GM12891 (cell line): Measurements from ENCODE around the gene SDCCAG8.

Source experiments
- DNase-seq: peaks from one replicate; pipeline ENCODE4 v3.0.0; 2011; ENCODE audit warnings: low spot score; ENCODE audit not compliant: insufficient read length
- FAIRE-seq: peaks from 2 replicates; lab custom pipeline; 2011; peaks lifted over from hg19 to GRCh38; lab: Jason Lieb, UNC
- PAX5 ChIP-seq: IDR thresholded peaks from 2 replicates; pipeline ENCODE4 v1.6.1; 2011; ENCODE audit warnings: low read length, moderate library complexity, mild to moderate bottlenecking; ENCODE audit not compliant: insufficient read depth, severe bottlenecking
- POLR2A ChIP-seq: IDR thresholded peaks from 2 replicates; pipeline ENCODE4 v1.6.1; 2011; ENCODE audit warnings: low read depth, low read length, control low read depth
- POLR2AphosphoS5 ChIP-seq: IDR thresholded peaks from 2 replicates; pipeline ENCODE4 v1.6.1; 2011; ENCODE audit warnings: low read depth, low read length, control low read depth
- POU2F2 ChIP-seq: IDR thresholded peaks from 2 replicates; pipeline ENCODE4 v1.6.1; 2011; ENCODE audit warnings: low read depth, mild to moderate bottlenecking, control low read depth, low read length, moderate library complexity
- SPI1 ChIP-seq: IDR thresholded peaks from 2 replicates; pipeline ENCODE4 v1.6.1; 2011; ENCODE audit warnings: low read depth, low read length, control low read depth
- TAF1 ChIP-seq: IDR thresholded peaks from 2 replicates; pipeline ENCODE4 v1.6.1; 2011; ENCODE audit warnings: low read depth, low read length, control low read depth

The SDCCAG8 gene

GRCh38 chr1:243539636-243540035 lies 283.8 kb downstream of the SDCCAG8 start:
- no peak for FAIRE-seq
- DNase-seq = no peak
- TF ChIP-seq POLR2A (no peak), POU2F2 (no peak), SPI1 (no peak), POLR2AphosphoS5 (no peak), PAX5 (no peak), TAF1 (no peak)

- no peak for FAIRE-seq
- TF ChIP-seq TAF1 (no peak), PAX5 (no peak), POU2F2 (no peak), POLR2A (no peak), SPI1 (no peak), POLR2AphosphoS5 (no peak)
Measured at GRCh38 chr1:243542739-243543415, 287.0 kb downstream of the SDCCAG8 start.

GRCh38 chr1:243543501-243543900 lies 287.7 kb downstream of the SDCCAG8 start:
- no peak for FAIRE-seq
- TF ChIP-seq POLR2AphosphoS5 = no peak
- no peak for TF ChIP-seq POLR2A
- no peak for TF ChIP-seq POU2F2
- no peak for TF ChIP-seq SPI1
- no peak for TF ChIP-seq PAX5
- no peak for TF ChIP-seq TAF1
- DNase-seq = no peak

More at GRCh38 chr1:243542739-243543415, 287.0 kb downstream of the SDCCAG8 start:
- no peak for DNase-seq

GRCh38 chr1:243546457-243546856 lies 290.6 kb downstream of the SDCCAG8 start:
- TF ChIP-seq POU2F2 (no peak), PAX5 (no peak), SPI1 (no peak), POLR2AphosphoS5 (no peak), POLR2A (no peak), TAF1 (no peak)
- DNase-seq = no peak
- FAIRE-seq = no peak

- TF ChIP-seq PAX5 = no peak
- no peak for TF ChIP-seq POLR2A
- TF ChIP-seq POU2F2 = no peak
- TF ChIP-seq POLR2AphosphoS5 = no peak
- no peak for TF ChIP-seq SPI1
- no peak for TF ChIP-seq TAF1
- no peak for FAIRE-seq
- no peak for DNase-seq
Measured at GRCh38 chr1:243547891-243548290, 292.1 kb downstream of the SDCCAG8 start.

GRCh38 chr1:243548516-243548915 lies 292.7 kb downstream of the SDCCAG8 start:
- DNase-seq = no peak
- no peak for FAIRE-seq
- TF ChIP-seq PAX5 = no peak
- no peak for TF ChIP-seq POLR2A
- no peak for TF ChIP-seq POLR2AphosphoS5
- no peak for TF ChIP-seq POU2F2
- no peak for TF ChIP-seq TAF1
- TF ChIP-seq SPI1 = no peak

GRCh38 chr1:243549108-243549507 lies 293.3 kb downstream of the SDCCAG8 start:
- TF ChIP-seq POLR2A = no peak
- TF ChIP-seq POU2F2 = no peak
- no peak for TF ChIP-seq SPI1
- no peak for TF ChIP-seq POLR2AphosphoS5
- TF ChIP-seq PAX5 = no peak
- no peak for TF ChIP-seq TAF1
- DNase-seq = no peak
- no peak for FAIRE-seq
